GM21723 (cell line): ENCODE data around the gene PANX2.

Source experiments
- ATAC-seq: cut with Tn5 transposase; IDR thresholded peaks from one replicate; pipeline ENCODE4 v1.9.1; 2021; ENCODE audit warnings: mild to moderate bottlenecking, moderate library complexity; ENCODE audit not compliant: unreplicated experiment

The PANX2 gene

DNA sequence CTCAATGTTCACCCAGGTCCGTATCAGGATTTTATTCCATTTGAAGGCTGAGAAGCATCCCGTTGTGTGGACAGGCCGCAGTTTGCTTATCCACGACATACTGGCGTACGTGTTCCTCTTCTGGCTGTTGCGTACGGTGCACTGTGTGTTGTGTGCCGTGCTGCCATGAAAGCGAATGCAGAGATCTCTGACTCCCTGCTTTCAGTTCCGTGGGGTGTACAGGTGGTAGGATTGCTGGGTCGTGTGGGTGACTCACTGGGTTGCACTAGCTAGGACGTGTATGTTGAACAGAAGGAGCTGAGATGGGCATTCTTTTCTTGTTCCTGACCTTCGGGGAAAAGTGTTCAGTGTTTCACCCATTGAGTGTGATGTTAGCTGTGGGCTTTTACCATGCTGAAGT is 40.6 kb downstream of the PANX2 start:
- ATAC-seq, result no peak

- ATAC-seq, result no peak
These were observed 42.7 kb downstream of the PANX2 start for GRCh38 chr22:50213263-50213662.

GRCh38 chr22:50215297-50216054 is 44.9 kb downstream of the PANX2 start:
- ATAC-seq, result no peak

- no peak for ATAC-seq
These were observed 45.6 kb downstream of the PANX2 start for GRCh38 chr22:50216055-50216683.

- no peak for ATAC-seq
These were observed 46.4 kb downstream of the PANX2 start for GRCh38 chr22:50216684-50217520.

DNA sequence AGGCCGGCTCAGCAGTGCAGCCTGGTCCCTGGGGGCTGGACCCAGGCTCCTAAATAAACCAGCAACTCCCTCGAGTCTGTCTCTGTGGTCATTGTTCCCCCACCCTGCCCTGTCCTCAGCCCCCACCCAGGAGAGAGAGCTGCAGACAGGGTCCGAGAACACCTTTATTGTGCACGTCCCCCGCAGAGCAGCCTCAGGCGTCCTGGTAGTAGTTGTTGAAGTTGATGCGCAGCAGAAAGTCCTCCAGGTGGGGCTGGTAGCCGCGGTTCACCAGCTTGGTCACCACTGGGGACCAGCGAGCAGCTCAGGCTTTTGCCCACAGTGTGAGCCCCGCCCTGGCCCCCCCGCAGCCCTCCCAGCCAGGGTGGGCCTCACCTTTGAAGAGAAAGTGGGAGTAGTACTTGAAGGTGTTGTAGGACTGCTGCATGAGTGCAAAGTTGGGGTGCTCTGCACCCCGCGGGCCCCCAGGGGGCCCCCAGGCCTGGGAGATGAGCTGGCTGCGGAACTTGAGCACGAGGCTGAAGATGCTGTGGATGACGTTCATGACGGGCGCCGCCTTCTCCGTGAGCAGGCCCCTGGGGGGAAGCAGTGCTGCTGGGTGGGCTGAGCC is 47.1 kb downstream of the PANX2 start:
- no peak for ATAC-seq

- ATAC-seq, result no peak
These were observed 47.8 kb downstream of the PANX2 start for GRCh38 chr22:50218153-50218995.

DNA sequence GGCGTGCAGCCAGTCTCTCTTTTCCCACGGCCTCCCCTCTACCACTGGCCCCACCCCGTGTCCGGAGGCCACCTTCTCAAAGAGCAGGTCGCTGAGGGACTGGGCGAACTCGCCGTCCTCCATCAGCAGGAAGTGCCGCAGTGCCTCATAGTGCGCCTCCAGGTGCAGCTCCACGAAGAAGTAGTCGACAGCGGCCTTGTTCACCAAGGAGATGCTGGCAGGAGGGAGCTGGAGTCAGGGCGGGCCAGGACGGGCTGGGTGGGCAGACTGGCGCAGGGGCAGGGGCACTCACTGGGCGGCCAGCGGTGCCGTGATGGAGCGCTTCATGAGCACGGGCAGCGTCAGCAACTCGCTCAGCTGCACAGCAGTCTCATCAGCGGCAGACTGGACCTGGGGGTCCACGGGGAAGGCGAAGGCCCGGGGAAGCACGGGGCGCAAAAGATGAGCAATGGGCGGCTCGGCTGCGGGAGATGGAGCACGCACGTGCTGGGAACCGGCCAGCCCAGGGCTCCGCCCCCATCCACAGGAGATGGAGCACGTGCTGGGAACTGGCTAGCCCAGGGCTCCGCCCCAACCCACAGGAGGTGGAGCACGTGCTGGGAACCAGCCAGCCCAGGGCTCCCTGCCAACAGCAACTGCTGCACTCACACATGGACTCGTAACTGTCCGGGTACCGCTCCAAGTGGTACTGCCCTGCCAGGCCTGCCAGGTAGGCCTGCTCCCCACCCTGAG is 48.6 kb downstream of the PANX2 start:
- no peak for ATAC-seq

DNA sequence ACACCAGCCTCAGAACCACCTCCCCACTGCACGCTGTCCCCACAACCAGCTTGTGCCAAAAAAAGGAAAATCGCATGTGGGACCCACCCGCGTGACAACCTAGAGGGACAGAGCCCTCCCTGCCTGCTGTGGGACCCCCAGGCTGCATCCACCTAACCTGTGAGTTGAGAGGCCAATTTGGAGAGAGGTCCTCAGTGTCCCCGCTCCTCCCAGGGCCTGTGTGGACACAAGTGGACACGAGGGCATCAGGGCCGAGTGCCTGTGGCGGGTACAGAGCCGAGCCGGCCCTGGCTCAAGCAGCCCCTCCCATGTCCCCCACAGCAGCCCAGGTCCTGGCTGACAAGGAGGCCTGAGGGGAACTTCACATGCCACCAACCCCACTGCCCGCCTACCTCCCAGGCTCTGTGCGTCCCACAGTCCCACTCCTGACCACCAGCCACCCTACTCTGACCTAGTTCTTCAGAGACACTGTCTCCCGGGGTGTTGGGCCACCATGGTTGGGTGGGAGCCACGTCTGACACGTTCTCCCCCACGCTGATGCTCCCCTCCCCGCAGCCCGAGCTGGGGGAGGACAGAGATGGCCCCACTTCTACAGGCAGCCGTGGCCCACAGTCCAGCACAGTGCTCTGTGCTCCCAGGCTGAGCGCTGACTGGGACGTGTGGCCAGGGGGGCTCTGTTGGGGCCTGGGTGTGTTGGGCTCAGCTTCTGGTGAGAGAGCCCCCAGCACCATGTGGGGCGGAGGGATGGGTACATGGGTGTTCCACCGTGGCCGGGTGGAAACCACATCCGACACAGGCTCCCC is 49.5 kb downstream of the PANX2 start:
- no peak for ATAC-seq

DNA sequence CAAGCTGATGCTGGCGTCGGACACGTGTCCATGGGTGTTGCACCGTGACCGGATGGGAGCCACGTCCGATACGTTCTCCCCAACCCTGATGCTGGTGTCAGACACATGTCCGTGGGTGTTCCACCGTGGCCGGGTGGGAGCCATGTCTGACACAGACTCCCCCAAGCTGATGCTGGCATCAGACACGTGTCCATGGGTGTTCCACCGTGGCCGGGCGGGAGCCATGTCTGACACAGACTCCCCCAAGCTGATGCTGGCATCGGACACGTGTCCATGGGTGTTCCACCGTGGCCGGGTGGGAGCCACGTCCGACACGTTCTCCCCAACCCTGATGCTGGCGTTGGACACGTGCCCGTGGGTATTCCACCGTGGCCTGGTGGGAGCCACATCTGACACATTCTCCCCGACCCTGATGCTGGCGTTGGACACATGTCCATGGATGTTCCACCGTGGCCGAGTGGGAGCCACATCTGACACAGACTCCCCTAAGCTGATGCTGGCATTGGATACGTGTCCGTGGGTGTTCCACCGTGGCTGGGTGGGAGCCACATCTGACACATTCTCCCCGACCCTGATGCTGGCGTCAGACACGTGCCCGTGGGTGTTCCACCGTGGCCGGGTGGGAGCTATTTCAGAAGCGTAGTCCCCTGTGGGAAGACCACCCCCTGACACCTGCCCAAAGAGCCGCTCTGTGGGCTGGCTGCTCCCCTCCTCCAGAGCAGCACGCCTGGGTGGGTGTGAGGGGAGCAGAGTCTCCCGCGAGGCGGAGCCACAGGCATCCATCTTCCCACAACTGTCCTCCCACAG is 50.3 kb downstream of the PANX2 start:
- ATAC-seq, result no peak

GRCh38 chr22:50221410-50222300 is 51.1 kb downstream of the PANX2 start:
- no peak for ATAC-seq

DNA sequence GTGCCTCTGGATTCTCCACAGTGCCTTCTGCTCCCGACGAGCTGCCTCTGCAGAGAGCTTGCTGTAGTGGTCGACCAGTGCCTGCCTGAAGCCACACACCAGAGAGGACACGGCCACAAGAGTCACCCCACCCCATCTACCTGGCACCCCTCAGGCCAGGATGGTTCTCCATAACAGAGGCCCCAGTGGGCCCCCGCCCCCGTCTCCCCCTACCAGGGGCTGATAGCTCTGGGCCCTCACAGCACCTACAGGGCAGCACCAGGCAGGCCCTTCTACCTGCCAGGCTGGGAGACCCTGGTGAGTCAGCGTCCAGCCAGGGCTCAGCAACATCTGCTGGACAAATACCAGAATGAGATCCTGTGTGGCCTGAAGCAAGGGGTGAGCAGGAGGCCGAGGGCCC is 52.0 kb downstream of the PANX2 start:
- ATAC-seq, result no peak

GRCh38 chr22:50224071-50224470 is 53.5 kb downstream of the PANX2 start:
- no peak for ATAC-seq

DNA sequence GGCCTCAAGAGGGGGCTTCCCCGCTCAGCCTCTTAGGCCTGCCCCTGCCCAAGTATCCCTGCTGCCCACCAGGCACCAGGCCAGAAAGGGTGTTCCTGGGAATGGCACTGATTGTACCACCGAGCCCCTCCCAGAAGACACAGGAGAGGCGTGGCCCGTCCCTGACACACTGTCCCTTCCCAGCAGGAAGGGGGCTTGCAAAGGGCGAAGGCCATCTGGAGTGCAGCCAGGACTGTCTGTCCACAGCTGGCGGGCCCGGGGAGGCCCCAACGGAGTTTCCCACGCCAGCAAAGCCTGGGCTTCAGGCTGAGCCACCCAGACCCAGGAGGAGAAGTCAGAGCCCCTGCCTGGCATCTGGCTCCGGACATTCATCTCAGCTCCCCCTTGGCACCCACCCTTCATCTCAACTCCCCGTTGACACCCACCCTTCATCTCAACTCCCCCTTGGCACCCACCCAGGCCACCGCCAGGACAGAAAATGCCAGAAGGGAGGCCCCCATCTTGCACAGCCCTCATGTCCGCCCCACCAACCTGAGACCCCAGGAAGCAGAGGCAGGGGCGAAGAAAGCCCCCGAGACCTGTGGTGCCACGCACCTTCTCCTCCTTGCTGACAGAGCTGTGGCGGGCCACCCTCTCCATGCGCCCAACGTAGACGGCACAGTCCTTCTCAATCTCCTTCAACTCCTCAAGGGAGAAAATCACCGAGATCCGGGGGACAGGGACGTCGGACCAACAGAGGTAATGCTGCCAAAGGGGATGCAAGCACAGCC is 54.9 kb downstream of the PANX2 start:
- ATAC-seq, result no peak

DNA sequence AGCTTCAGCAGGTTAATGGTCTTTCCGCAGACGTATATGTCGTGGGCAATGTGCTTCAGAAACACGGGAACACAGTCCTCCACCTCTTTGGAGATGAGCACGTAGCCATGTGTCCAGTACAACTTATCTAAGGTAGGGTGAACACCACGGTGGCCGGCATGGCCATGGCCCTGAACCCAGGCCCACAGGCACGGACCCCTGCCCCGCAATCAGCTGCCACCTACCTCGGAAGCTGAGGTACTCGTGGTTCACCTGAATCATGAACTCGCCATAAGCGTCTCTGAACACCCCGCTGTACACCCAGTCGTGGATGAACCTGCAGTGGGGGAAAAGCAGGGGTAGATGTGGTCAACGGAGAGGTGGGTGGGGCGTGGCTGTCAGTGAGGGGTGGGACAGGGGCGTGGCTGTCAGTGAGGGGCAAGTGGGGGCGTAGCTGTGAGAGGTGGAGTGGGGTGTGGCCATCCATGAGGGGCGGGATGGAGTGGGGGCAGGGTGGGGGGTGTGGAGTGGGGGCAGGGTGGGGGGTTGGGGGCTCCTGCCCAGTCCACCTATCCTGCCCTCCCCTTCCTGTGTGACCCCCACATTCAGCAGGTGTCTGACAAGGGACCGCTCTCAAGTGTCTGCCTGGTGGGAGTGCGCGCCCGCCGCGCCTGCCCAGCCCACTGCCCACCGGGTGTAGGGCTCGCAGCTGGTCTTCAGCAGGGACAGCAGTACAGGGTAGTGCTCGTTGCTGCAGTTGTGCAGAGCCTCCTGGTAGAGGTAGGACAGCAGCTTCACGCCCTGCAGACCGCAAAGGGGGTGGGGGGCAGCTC is 55.7 kb downstream of the PANX2 start:
- no peak for ATAC-seq

DNA sequence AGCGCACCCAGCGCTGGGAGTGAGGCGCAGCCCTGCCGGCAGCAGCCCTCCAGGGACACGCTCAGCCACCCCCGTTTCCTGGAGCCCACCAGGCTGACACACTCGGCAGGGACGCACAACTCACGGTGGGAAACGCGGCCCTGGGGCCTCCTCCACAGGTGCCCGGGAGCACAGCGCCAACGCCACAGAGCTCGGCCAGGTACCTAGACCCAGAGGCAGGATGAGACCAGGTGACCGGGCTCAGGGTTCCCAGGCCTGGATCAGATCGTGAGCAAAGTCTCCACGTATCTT is 56.3 kb downstream of the PANX2 start:
- no peak for ATAC-seq
